B cell (primary cell): Measurements from ENCODE around the gene HSPBP1. TPM values are rescaled to one million over a fixed set of nuclear protein-coding genes. Genes with fewer than 3 reads are reported as not detected.

Experiments
- ATAC-seq: fragments of 200-7000 bp; cut with Tn5 transposase; one replicate; pipeline ENCODE4 v1.10.0; 2021; ENCODE audit warnings: low read depth, mild to moderate bottlenecking, moderate number of reproducible peaks, moderate library complexity
- CTCF ChIA-PET: fragments of 350-600 bp; sonication (Branson Sonifier 250); formaldehyde crosslinking; loops from one replicate; lab custom pipeline; 2021; ENCODE audit warnings: antibody characterized with exemption, inconsistent platforms; lab: Charles Lee
- POLR2A ChIA-PET: fragments of 350-600 bp; sonication (Branson Sonifier 250); formaldehyde crosslinking; loops from one replicate; lab custom pipeline; 2021; ENCODE audit warnings: antibody characterized with exemption; lab: Charles Lee
- DNase-seq: peaks from one replicate; pipeline ENCODE4 v3.0.0; 2013
- H2AFZ ChIP-seq: 2 replicates; pipeline ENCODE4 v1.6.1; 2012; ENCODE audit warnings: mild to moderate bottlenecking, low read depth, low read length; ENCODE audit not compliant: insufficient read depth, poor library complexity, severe bottlenecking
- H3K27ac ChIP-seq, 2 donors: 1 replicate in 1 of 2; 2 replicates in 1 of 2; pipeline ENCODE4 v1.5.1; 2012 to 2013; ENCODE audit warnings: low read length in 2 of 2, mild to moderate bottlenecking in 2 of 2, moderate library complexity in 1 of 2
- H3K27me3 ChIP-seq, 4 experiments: fragments of 200-600 bp in 1 of 4; sonication (generic) in 1 of 4; replicated peaks in 1 of 4; 1 replicate in 2 of 4; 2 replicates in 2 of 4; pipeline versions ENCODE4 v1.6.1 to v1.7.0; 2013 to 2016; ENCODE audit warnings: low read length in 3 of 4, mild to moderate bottlenecking in 2 of 4, mixed read lengths in 1 of 4, moderate library complexity in 1 of 4; ENCODE audit not compliant: insufficient read depth in 4 of 4, control insufficient read depth in 3 of 4; ENCODE audit errors: control extremely low read depth in 1 of 4
- H3K36me3 ChIP-seq, 2 experiments: replicated peaks in 1 of 2; 1 replicate in 1 of 2; 2 replicates in 1 of 2; pipeline versions ENCODE4 v1.6.1 to v1.7.1; 2013; ENCODE audit warnings: low read length in 1 of 2; ENCODE audit not compliant: insufficient read depth in 2 of 2, control insufficient read depth in 1 of 2; ENCODE audit errors: control extremely low read depth in 1 of 2, extremely low read depth in 1 of 2
- H3K4me1 ChIP-seq, 2 donors: fragments of 200-600 bp in 1 of 2; sonication (generic) in 1 of 2; 1 replicate in 1 of 2; 2 replicates in 1 of 2; pipeline versions ENCODE4 v1.5.1 to v1.6.1; 2013 to 2017; ENCODE audit warnings: low read length in 2 of 2; ENCODE audit not compliant: control insufficient read depth in 2 of 2, insufficient read depth in 2 of 2
- H3K4me2 ChIP-seq: replicated peaks from 2 replicates; pipeline ENCODE3; 2012; ENCODE audit warnings: mild to moderate bottlenecking, low read depth, low read length; ENCODE audit not compliant: poor library complexity, severe bottlenecking
- H3K4me3 ChIP-seq, 5 experiments: fragments of 200-600 bp in 1 of 5; sonication (generic) in 1 of 5; 1 replicate in 3 of 5; 2 replicates in 2 of 5; pipeline versions ENCODE4 v1.5.1 to v1.7.0; 2011 to 2016; ENCODE audit warnings: low read length in 4 of 5, mild to moderate bottlenecking in 4 of 5, low read depth in 2 of 5, control low read depth in 1 of 5, moderate library complexity in 1 of 5; ENCODE audit not compliant: insufficient read depth in 1 of 5; ENCODE audit errors: control extremely low read depth in 1 of 5, extremely low read depth in 1 of 5
- H3K79me2 ChIP-seq: fragments of 200-600 bp; sonication (generic); one replicate; pipeline ENCODE4 v1.6.0; 2016; ENCODE audit warnings: low read length; ENCODE audit not compliant: control insufficient read depth, insufficient read depth
- H3K9ac ChIP-seq: fragments of 200-600 bp; sonication (generic); 2 replicates; pipeline ENCODE4 v1.6.1; 2017; ENCODE audit warnings: mild to moderate bottlenecking, low read length, moderate library complexity
- H3K9me3 ChIP-seq, 3 donors: one replicate each; pipeline versions ENCODE4 v1.6.1 to v1.7.1; 2013; ENCODE audit warnings: low read length in 2 of 3; ENCODE audit not compliant: control insufficient read depth in 2 of 3, insufficient read depth in 1 of 3; ENCODE audit errors: control extremely low read depth in 1 of 3
- H4K20me1 ChIP-seq: 2 replicates; pipeline ENCODE4 v1.6.0; 2012; ENCODE audit warnings: mild to moderate bottlenecking, low read length; ENCODE audit not compliant: insufficient read depth, control insufficient read depth, poor library complexity, severe bottlenecking
- H3K27ac Mint-ChIP-seq: one replicate; pipeline ENCODE4 v1.8.0; 2021; ENCODE audit warnings: mixed read lengths
- H3K27me3 Mint-ChIP-seq: one replicate; pipeline ENCODE4 v1.8.0; 2021; ENCODE audit warnings: mixed read lengths
- H3K4me1 Mint-ChIP-seq: one replicate; pipeline ENCODE4 v1.8.0; 2021; ENCODE audit warnings: mixed read lengths
- H3K4me3 Mint-ChIP-seq: one replicate; pipeline ENCODE4 v1.8.0; 2021; ENCODE audit warnings: mixed read lengths
- H3K9me3 Mint-ChIP-seq: one replicate; pipeline ENCODE4 v1.8.0; 2022; ENCODE audit warnings: mixed read lengths; ENCODE audit not compliant: insufficient read depth
- CTCF ChIP-seq: fragments of 200-600 bp; IDR thresholded peaks from one replicate; pipeline ENCODE4 v1.8.0; 2022; ENCODE audit warnings: antibody characterized with exemption, mild to moderate bottlenecking
- EZH2 ChIP-seq: IDR thresholded peaks from 2 replicates; pipeline ENCODE4 v1.6.1; 2012; ENCODE audit warnings: borderline replicate concordance, low read depth, mild to moderate bottlenecking, moderate library complexity, low read length; ENCODE audit not compliant: insufficient read depth, poor library complexity, severe bottlenecking
- WGBS: methylation state at CpG from one replicate; pipeline ENCODE4 v1.1.5; 2013; ENCODE audit warnings: missing lambda C conversion rate; ENCODE audit not compliant: insufficient coverage; 5-methylcytosine and 5-hydroxymethylcytosine counted together
- intact Hi-C: fragments of 100-400 bp; cut with micrococcal nuclease; formaldehyde crosslinking; loops from one replicate; pipeline ENCODE4 v1.10.0; 2022
- polyA plus RNA-seq: library from polyadenylated mRNA; depleted of rRNA; stranded (reverse); fragments of >200 nt; gene quantifications from 2 replicates; pipeline ENCODE4 v1.2.3, GENCODE V29; 2012
- total RNA-seq, 2 donors: library from RNA; stranded (reverse); fragments of 120-200 nt in 1 of 2; gene quantifications; 1 replicate in 1 of 2; 2 replicates in 1 of 2; pipeline versions ENCODE4 v1.2.3 to v1.2.4, GENCODE V29; 2013 to 2022

HSPBP1 gene
- total and polyA plus RNA-seq, 2 donors (not counting 1 experiment from before 2014, with no cell fraction given): 15.6 to 19.0 TPM

- Mint-ChIP-seq H3K4me1 (peaks cover 58% of the 10 kb centered on the region), H3K9me3 (no peaks in the 10 kb centered on the region), H3K27me3 (no peaks in the 10 kb centered on the region), H3K27ac (peak overlapping the region; percentile 94), H3K4me3 (peak overlapping the region; percentile 81)
- peak overlapping the region; percentile 74 for H3K4me2 ChIP-seq
- WGBS: 33% methylated on average over 7 of the region's 17 CpGs
- intact Hi-C loops: loop anchor here (1.0 kb wide), 2 partner anchors 17 to 22 kb away; partner anchors contain the start of gene PPP6R1
- peak overlapping the region in 3 of 5 experiments; percentile 1 to 47 (median 9) for H3K4me3 ChIP-seq
- peak overlapping the region; percentile 54 for H3K9ac ChIP-seq
- H3K79me2 ChIP-seq: peaks cover 19% of the 10 kb centered on the region
- DNase-seq: peak; percentile 81
- H3K9me3 ChIP-seq: peaks cover 0 to 4% (median 0%) of the 10 kb centered on the region in 3 donors
- peaks cover 51 to 61% of the 10 kb centered on the region in 2 donors for H3K4me1 ChIP-seq
- CTCF ChIA-PET: interaction anchor here (0.7 to 8.9 kb wide), 3 partner anchors 16 to 760 kb away, joined by 3 to 56 read pairs (median 5); no protein-coding TSS in a partner anchor
- TF ChIP-seq EZH2 (no peak), CTCF (no peak)
- H3K36me3 ChIP-seq: peaks cover 0 to 20% of the 10 kb centered on the region in 2 experiments
- peak overlapping the region; percentile 89 to 96 for H3K27ac ChIP-seq
- no peaks in the 10 kb centered on the region for H3K27me3 ChIP-seq
- peak; percentile 39 for ATAC-seq
- POLR2A ChIA-PET: interaction anchor here (0.6 to 2.7 kb wide), 5 partner anchors 16 to 812 kb away, joined by 3 to 19 read pairs (median 4); partner anchors contain the start of genes LENG9 and PPP6R1
- H2AFZ ChIP-seq: no peak overlapping the region
- peaks cover 23% of the 10 kb centered on the region for H4K20me1 ChIP-seq
These were observed 3.8 kb downstream of the HSPBP1 start for GRCh38 chr19:55275851-55276719.
